Nephron progenitor cell (in vitro differentiated cells): ENCODE measurements around the gene FASTK.
"Not testable (repeated sequence)": the region's sequence is repeated elsewhere in the genome, so short reads cannot be mapped to it uniquely, and the experiment has no call there.

Source experiments
- DNase-seq: peaks from one replicate; pipeline ENCODE4 v3.0.0; 2021
- H3K27ac Mint-ChIP-seq: 2 replicates; pipeline ENCODE4 v1.8.0; 2021; ENCODE audit warnings: mild to moderate bottlenecking, moderate library complexity, mixed read lengths
- H3K27me3 Mint-ChIP-seq: 2 replicates; pipeline ENCODE4 v1.8.0; 2021; ENCODE audit warnings: mild to moderate bottlenecking, low read depth, mixed read lengths; ENCODE audit not compliant: poor library complexity
- H3K36me3 Mint-ChIP-seq: 2 replicates; pipeline ENCODE4 v1.8.0; 2021; ENCODE audit warnings: low read depth, mixed read lengths
- H3K4me1 Mint-ChIP-seq: 2 replicates; pipeline ENCODE4 v1.8.0; 2021; ENCODE audit warnings: mixed read lengths
- H3K4me3 Mint-ChIP-seq: 2 replicates; pipeline ENCODE4 v1.8.0; 2021; ENCODE audit warnings: mild to moderate bottlenecking, moderate library complexity, mixed read lengths
- H3K9me3 Mint-ChIP-seq: 2 replicates; pipeline ENCODE4 v1.8.0; 2021; ENCODE audit warnings: mild to moderate bottlenecking, moderate library complexity, mixed read lengths
- TF ChIP-seq, protein P1 (sequence below): fragments of 200-600 bp; sonication (generic); IDR thresholded peaks from 2 replicates; pipeline ENCODE4 v1.5.0; 2021; ENCODE audit warnings: antibody characterized with exemption

Gene FASTK

GRCh38 chr7:151046603-151047573 is 33.7 kb downstream of the FASTK start:
- Mint-ChIP-seq H3K36me3 (no peaks in the 10 kb centered on the region), H3K4me1 (peaks cover 19% of the 10 kb centered on the region), H3K4me3 (no peak overlapping the region), H3K27ac (no peak overlapping the region), H3K9me3 (no peaks in the 10 kb centered on the region), H3K27me3 (peaks cover 44% of the 10 kb centered on the region)
- TF ChIP-seq, protein P1, sequence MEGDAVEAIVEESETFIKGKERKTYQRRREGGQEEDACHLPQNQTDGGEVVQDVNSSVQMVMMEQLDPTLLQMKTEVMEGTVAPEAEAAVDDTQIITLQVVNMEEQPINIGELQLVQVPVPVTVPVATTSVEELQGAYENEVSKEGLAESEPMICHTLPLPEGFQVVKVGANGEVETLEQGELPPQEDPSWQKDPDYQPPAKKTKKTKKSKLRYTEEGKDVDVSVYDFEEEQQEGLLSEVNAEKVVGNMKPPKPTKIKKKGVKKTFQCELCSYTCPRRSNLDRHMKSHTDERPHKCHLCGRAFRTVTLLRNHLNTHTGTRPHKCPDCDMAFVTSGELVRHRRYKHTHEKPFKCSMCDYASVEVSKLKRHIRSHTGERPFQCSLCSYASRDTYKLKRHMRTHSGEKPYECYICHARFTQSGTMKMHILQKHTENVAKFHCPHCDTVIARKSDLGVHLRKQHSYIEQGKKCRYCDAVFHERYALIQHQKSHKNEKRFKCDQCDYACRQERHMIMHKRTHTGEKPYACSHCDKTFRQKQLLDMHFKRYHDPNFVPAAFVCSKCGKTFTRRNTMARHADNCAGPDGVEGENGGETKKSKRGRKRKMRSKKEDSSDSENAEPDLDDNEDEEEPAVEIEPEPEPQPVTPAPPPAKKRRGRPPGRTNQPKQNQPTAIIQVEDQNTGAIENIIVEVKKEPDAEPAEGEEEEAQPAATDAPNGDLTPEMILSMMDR: no peak
- no peak for DNase-seq

DNA sequence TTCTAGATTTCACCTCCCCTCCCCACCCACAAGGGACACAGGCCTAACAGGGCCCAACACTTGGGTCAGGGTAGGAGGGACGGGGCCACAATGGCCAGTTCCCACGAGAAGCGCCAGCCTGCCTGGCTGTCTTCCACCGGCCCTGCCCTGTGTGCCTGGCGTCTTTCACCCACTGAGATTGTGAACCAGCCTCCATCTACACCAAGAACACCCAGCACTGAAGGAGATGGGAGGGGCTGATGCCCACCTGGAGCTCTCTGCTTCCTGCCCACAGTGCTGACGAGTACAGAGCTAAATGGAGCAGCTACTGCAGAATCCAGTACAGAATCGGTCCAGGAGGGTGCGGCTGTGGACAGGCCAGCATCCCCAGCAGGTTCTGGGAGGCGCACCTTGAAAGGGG is 34.6 kb downstream of the FASTK start:
- Mint-ChIP-seq H3K4me3 (no peak overlapping the region), H3K36me3 (no peaks in the 10 kb centered on the region), H3K4me1 (peaks cover 19% of the 10 kb centered on the region), H3K9me3 (no peaks in the 10 kb centered on the region), H3K27me3 (peaks cover 35% of the 10 kb centered on the region), H3K27ac (no peak overlapping the region)
- TF ChIP-seq, protein P1: no peak
- no peak for DNase-seq

DNA sequence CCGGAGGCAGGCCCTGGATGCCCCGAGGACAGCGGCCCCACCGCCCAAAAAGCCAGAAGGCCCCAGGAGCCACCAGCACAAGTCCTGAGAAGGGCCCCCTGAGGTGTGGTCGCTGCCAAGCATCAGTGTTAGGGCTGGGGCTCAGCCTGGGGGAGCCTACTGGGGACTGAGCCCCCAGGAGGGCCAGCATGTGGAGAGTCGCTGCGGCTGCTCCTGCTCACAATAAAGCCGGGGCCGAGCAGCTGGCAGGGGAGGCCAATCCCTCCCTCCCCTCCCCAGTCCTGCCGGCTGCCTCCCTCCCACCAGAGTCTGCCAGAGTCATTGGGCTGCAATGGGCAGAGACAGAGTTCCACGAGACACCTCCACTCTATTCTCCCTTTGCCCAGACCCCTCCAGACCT is 35.3 kb downstream of the FASTK start:
- no peak for DNase-seq
- no peak overlapping the region for H3K4me3 Mint-ChIP-seq
- H3K27ac Mint-ChIP-seq: no peak overlapping the region
- H3K4me1 Mint-ChIP-seq: peaks cover 19% of the 10 kb centered on the region
- peaks cover 33% of the 10 kb centered on the region for H3K27me3 Mint-ChIP-seq
- TF ChIP-seq, protein P1: no peak
- no peaks in the 10 kb centered on the region for H3K36me3 Mint-ChIP-seq
- H3K9me3 Mint-ChIP-seq: no peaks in the 10 kb centered on the region

DNA sequence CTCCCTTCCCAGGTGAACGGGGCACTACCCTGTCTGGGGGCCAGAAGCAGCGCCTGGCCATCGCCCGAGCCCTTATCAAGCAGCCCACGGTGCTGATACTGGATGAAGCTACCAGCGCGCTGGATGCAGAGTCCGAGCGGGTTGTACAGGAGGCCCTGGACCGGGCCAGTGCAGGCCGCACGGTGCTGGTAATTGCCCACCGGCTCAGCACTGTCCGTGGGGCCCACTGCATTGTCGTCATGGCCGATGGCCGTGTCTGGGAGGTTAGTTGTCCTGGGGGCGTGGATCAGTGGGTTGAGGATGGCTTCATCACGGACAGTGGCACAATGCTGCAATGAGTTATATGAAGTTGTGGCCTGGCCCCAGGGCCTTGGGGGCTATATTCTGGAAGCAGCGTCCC is 36.6 kb downstream of the FASTK start:
- H3K4me3 Mint-ChIP-seq: no peak overlapping the region
- H3K27me3 Mint-ChIP-seq: peaks cover 20% of the 10 kb centered on the region
- H3K4me1 Mint-ChIP-seq: peaks cover 31% of the 10 kb centered on the region
- no peaks in the 10 kb centered on the region for H3K36me3 Mint-ChIP-seq
- no peak overlapping the region for H3K27ac Mint-ChIP-seq
- no peak for DNase-seq
- TF ChIP-seq, protein P1: no peak
- no peaks in the 10 kb centered on the region for H3K9me3 Mint-ChIP-seq

GRCh38 chr7:151043449-151043848 is 37.2 kb downstream of the FASTK start:
- H3K4me3 Mint-ChIP-seq, DNase-seq, H3K36me3 Mint-ChIP-seq, H3K9me3 Mint-ChIP-seq, H3K27ac Mint-ChIP-seq: not testable (repeated sequence)
- Mint-ChIP-seq H3K27me3 (peaks cover 19% of the 10 kb centered on the region), H3K4me1 (peaks cover 32% of the 10 kb centered on the region)

DNA sequence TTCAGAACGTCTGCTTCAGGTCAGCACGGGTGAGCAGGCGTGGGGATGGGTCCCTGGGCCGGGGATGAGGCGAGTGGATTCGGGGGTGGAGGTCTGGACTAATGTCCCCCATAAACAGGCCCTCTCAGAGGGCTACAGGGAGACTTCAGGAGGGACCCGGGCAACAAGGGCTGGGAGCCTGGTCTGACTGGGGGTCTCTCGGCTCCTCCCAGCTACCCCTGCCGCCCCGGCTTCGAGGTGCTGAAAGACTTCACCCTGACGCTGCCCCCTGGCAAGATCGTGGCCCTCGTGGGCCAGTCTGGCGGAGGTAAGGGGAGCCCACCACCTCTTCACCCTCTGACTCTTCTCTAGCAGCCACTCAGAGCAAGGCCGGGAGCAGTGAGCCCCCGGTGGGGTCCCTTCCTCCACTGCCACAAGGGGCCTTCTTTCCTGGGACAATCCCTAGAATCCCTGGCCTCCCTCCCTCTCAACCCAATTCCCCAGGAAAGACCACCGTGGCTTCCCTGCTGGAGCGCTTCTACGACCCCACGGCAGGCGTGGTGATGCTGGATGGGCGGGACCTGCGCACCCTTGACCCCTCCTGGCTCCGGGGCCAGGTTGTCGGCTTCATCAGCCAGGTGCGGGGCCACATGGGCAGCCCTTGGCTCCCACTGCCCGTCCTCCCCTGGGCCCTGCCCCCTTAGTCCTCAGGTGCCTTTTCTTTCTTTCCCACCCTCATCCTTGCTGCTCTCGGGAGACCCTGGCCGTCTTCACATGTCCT is 39.8 kb downstream of the FASTK start:
- H3K27ac Mint-ChIP-seq: no peak overlapping the region
- TF ChIP-seq, protein P1: no peak
- H3K4me3 Mint-ChIP-seq: no peak overlapping the region
- H3K36me3 Mint-ChIP-seq: no peaks in the 10 kb centered on the region
- no peak for DNase-seq
- H3K27me3 Mint-ChIP-seq: peaks cover 8% of the 10 kb centered on the region
- no peaks in the 10 kb centered on the region for H3K9me3 Mint-ChIP-seq
- peaks cover 17% of the 10 kb centered on the region for H3K4me1 Mint-ChIP-seq
